PC-9 (cell line): ENCODE measurements around the gene PTPRT. TPM values are rescaled to one million over a fixed set of nuclear protein-coding genes. Genes with fewer than 3 reads are reported as not detected.

Source experiments
- BruUV-seq: library from RNA; stranded (reverse); fragments of 400-500 nt; replicated peaks from 2 replicates; lab custom pipeline; 2021; lab: Mats Ljungman, UMichigan
- CTCF ChIA-PET: fragments of 300-600 bp; sonication (Branson Sonifier 250); formaldehyde crosslinking; loops from one replicate; lab custom pipeline; 2022; ENCODE audit warnings: antibody characterized with exemption; lab: Charles Lee
- POLR2A ChIA-PET: fragments of 300-600 bp; sonication (Branson Sonifier 250); formaldehyde crosslinking; loops from one replicate; lab custom pipeline; 2022; ENCODE audit warnings: antibody characterized with exemption; ENCODE audit not compliant: unreplicated experiment; lab: Charles Lee
- DNase-seq, 2 experiments: peaks; one replicate each; pipeline versions ENCODE4 v3.0.0 to v3.0.0-alpha.2; 2015 to 2022; ENCODE audit warnings: mixed read lengths in 1 of 2
- H2AFZ ChIP-seq: fragments of 200-600 bp; sonication (generic); 2 replicates; pipeline ENCODE4 v1.8.1; 2017; ENCODE audit warnings: antibody characterized with exemption
- H3F3A ChIP-seq: fragments of 200-600 bp; sonication (generic); 2 replicates; pipeline ENCODE4 v1.8.1; 2017; ENCODE audit warnings: antibody characterized with exemption, mild to moderate bottlenecking, low read depth; ENCODE audit not compliant: insufficient read depth
- H3K27ac ChIP-seq: fragments of 200-600 bp; sonication (generic); 2 replicates; pipeline ENCODE4 v1.6.1; 2016; ENCODE audit warnings: mixed run types
- H3K27me3 ChIP-seq: fragments of 200-600 bp; sonication (generic); 2 replicates; pipeline ENCODE4 v1.6.1; 2016; ENCODE audit warnings: low read depth, mixed run types; ENCODE audit not compliant: insufficient read depth
- H3K36me3 ChIP-seq: fragments of 200-600 bp; sonication (generic); 2 replicates; pipeline ENCODE4 v1.6.1; 2016; ENCODE audit warnings: low read depth, mixed run types
- H3K4me1 ChIP-seq: fragments of 200-600 bp; sonication (generic); replicated peaks from 2 replicates; pipeline ENCODE4 v1.6.1; 2016; ENCODE audit warnings: mixed run types; ENCODE audit not compliant: insufficient read depth
- H3K4me2 ChIP-seq: fragments of 200-600 bp; sonication (generic); 2 replicates; pipeline ENCODE4 v1.6.1; 2017; ENCODE audit warnings: mixed run types
- H3K4me3 ChIP-seq: fragments of 200-600 bp; sonication (generic); 2 replicates; pipeline ENCODE4 v1.6.1; 2016; ENCODE audit warnings: mixed run types
- H3K79me2 ChIP-seq: fragments of 200-600 bp; sonication (generic); 2 replicates; pipeline ENCODE4 v1.6.1; 2017; ENCODE audit warnings: low read depth, mixed run types
- H3K9me2 ChIP-seq: fragments of 200-600 bp; sonication (generic); 2 replicates; pipeline ENCODE4 v1.8.1; 2017; ENCODE audit warnings: mild to moderate bottlenecking; ENCODE audit not compliant: insufficient read depth
- H3K9me3 ChIP-seq: fragments of 200-600 bp; sonication (generic); 2 replicates; pipeline ENCODE4 v1.8.1; 2016; ENCODE audit warnings: low read depth; ENCODE audit not compliant: insufficient read depth
- H4K20me1 ChIP-seq: fragments of 200-600 bp; sonication (generic); 2 replicates; pipeline ENCODE4 v1.8.1; 2017; ENCODE audit not compliant: insufficient read depth
- EZH2 ChIP-seq: fragments of 200-600 bp; sonication (generic); IDR thresholded peaks from 2 replicates; pipeline ENCODE4 v1.8.0; 2017; ENCODE audit warnings: antibody characterized with exemption, low read depth
- intact Hi-C: fragments of 100-400 bp; cut with micrococcal nuclease; formaldehyde crosslinking; loops from one replicate; pipeline ENCODE4 v1.10.0; 2022; ENCODE audit not compliant: unreplicated experiment
- total RNA-seq: library from RNA; stranded (reverse); gene quantifications from 2 replicates; pipeline ENCODE4 v1.2.3, GENCODE V29; 2021
- TF ChIP-seq, protein P1 (sequence below): fragments of 200-600 bp; sonication (generic); conservative IDR thresholded peaks from 2 replicates; pipeline ENCODE4 v1.6.1; 2017; ENCODE audit warnings: mixed run types, antibody characterized with exemption, mild to moderate bottlenecking, moderate library complexity

The PTPRT gene
- total RNA-seq, 1 experiment from 2014 or later: not detected

DNA sequence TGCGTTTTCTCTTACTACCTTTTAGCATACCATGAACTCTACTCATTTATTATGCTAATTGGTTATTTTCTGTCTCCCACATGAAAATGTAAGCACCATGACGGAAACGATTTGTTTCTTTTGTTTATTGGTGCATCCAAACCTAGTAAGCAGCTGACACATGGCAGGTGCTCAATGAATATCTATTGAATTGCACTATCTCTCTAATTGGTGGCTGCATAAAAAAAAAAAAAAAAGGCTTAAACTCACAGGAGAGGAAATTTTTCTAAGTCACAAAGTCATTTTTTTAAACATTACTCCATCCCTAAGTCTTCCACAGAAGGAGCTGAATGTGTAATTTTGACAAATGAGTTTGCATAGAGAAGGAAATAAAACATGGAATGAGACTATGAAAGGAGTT, 608.4 kb downstream of the PTPRT start:
- no peaks in the 10 kb centered on the region for H3K9me2 ChIP-seq

DNA sequence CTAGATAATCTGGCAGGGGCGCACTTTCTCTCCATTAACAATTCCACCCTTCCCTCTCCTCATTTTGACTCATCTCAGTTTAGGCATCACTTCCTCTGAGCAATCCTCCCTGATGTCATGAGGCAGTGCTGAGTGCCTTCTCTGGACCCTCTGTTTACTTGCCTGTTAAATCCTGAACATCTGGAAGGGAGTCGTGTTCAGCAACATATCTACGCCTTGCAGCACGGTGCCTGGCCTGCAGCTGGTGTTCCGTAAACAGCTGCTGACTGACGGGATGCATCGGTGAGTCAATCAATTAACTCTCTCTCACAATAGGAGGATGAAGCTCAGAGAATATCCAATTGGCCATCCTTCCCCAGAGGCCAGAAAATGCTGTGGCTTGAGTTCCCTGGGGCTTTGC, 613.5 kb downstream of the PTPRT start:
- intact Hi-C loops: no loop called here
- POLR2A ChIA-PET: no interaction called here
- Histone ChIP-seq H3F3A (no peaks in the 10 kb centered on the region), H3K9me2 (no peaks in the 10 kb centered on the region), H3K36me3 (no peaks in the 10 kb centered on the region), H3K27me3 (peaks cover 19% of the 10 kb centered on the region; the same call in 1 of the 2 replicates), H3K79me2 (no peaks in the 10 kb centered on the region), H3K27ac (no peak overlapping the region), H3K9me3 (no peaks in the 10 kb centered on the region), H3K4me1 (no peaks in the 10 kb centered on the region), H2AFZ (no peak overlapping the region), H3K4me3 (no peak overlapping the region), H3K4me2 (no peak overlapping the region), H4K20me1 (no peaks in the 10 kb centered on the region)
- no peak for DNase-seq
- TF ChIP-seq, protein P1, sequence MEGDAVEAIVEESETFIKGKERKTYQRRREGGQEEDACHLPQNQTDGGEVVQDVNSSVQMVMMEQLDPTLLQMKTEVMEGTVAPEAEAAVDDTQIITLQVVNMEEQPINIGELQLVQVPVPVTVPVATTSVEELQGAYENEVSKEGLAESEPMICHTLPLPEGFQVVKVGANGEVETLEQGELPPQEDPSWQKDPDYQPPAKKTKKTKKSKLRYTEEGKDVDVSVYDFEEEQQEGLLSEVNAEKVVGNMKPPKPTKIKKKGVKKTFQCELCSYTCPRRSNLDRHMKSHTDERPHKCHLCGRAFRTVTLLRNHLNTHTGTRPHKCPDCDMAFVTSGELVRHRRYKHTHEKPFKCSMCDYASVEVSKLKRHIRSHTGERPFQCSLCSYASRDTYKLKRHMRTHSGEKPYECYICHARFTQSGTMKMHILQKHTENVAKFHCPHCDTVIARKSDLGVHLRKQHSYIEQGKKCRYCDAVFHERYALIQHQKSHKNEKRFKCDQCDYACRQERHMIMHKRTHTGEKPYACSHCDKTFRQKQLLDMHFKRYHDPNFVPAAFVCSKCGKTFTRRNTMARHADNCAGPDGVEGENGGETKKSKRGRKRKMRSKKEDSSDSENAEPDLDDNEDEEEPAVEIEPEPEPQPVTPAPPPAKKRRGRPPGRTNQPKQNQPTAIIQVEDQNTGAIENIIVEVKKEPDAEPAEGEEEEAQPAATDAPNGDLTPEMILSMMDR: no peak
- no peak for TF ChIP-seq EZH2
- no TSS peak for BruUV-seq
- CTCF ChIA-PET: no interaction called here

More for the DNA sequence above, 608.4 kb downstream of the PTPRT start:
- Histone ChIP-seq H3K9me3 (no peaks in the 10 kb centered on the region), H3F3A (no peaks in the 10 kb centered on the region), H3K36me3 (no peaks in the 10 kb centered on the region), H3K27ac (no peak overlapping the region), H3K4me1 (no peaks in the 10 kb centered on the region), H3K4me3 (no peak overlapping the region), H4K20me1 (no peaks in the 10 kb centered on the region), H3K4me2 (no peak overlapping the region), H3K27me3 (0 out of 2 replicates have a peak, but pooled peaks cover 2% of the 10 kb centered on the region), H3K79me2 (no peaks in the 10 kb centered on the region), H2AFZ (no peak overlapping the region)
- POLR2A ChIA-PET: no interaction called here
- intact Hi-C loops: no loop called here
- no peak for DNase-seq
- CTCF ChIA-PET: no interaction called here
- TF ChIP-seq, protein P1: no peak
- TF ChIP-seq EZH2: no peak
- BruUV-seq: no TSS peak

DNA sequence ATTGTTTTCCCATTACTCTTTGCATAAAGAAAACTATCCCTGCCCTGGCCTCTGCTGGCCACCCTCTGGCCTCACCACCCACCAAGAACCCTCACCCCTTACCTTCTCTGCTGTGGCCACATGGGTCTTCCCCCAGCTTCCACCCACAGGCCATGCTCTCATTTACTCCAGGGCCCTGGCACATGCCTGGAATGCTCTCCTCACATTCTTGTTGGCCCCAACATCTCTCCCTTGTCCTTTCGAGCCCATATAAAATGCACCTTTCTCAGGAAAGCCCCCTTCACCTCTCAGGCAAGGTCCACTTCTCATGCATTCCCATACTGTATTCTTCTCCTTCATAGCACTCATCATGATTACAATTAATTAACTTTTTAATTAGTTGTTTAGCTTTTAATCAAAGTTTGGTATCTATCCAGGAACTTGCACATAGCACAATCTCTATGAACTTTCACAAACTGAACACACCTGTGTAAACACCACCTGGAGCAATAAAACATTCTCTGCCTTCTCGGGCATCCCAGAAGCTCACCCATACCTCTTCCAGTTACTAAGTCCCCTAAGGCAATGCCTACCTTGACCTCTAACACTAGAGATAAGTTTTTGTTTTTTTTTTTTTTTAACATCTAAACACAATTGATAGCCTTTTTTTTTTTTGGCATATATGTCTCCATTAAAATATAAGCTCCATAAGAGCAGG, 617.2 kb downstream of the PTPRT start:
- no peaks in the 10 kb centered on the region for H3F3A ChIP-seq
- no peak for TF ChIP-seq EZH2
- TF ChIP-seq, protein P1: no peak
- H4K20me1 ChIP-seq: no peaks in the 10 kb centered on the region
- no TSS peak for BruUV-seq
- peaks cover 19% of the 10 kb centered on the region; the same call in 1 of the 2 replicates for H3K27me3 ChIP-seq
- no peak overlapping the region for H3K27ac ChIP-seq
- no peak overlapping the region for H3K4me3 ChIP-seq
- no peaks in the 10 kb centered on the region for H3K9me2 ChIP-seq
- no peak overlapping the region for H2AFZ ChIP-seq
- no peaks in the 10 kb centered on the region for H3K79me2 ChIP-seq
- intact Hi-C loops: no loop called here
- no peaks in the 10 kb centered on the region for H3K36me3 ChIP-seq
- POLR2A ChIA-PET: no interaction called here
- no peak overlapping the region for H3K4me2 ChIP-seq
- H3K9me3 ChIP-seq: no peaks in the 10 kb centered on the region
- peak in 1 of 2 experiments; percentile 60 for DNase-seq
- no peaks in the 10 kb centered on the region for H3K4me1 ChIP-seq
- CTCF ChIA-PET: no interaction called here
